Measurements from ENCODE around the gene SIGLEC6.

The SIGLEC6 gene

DNA sequence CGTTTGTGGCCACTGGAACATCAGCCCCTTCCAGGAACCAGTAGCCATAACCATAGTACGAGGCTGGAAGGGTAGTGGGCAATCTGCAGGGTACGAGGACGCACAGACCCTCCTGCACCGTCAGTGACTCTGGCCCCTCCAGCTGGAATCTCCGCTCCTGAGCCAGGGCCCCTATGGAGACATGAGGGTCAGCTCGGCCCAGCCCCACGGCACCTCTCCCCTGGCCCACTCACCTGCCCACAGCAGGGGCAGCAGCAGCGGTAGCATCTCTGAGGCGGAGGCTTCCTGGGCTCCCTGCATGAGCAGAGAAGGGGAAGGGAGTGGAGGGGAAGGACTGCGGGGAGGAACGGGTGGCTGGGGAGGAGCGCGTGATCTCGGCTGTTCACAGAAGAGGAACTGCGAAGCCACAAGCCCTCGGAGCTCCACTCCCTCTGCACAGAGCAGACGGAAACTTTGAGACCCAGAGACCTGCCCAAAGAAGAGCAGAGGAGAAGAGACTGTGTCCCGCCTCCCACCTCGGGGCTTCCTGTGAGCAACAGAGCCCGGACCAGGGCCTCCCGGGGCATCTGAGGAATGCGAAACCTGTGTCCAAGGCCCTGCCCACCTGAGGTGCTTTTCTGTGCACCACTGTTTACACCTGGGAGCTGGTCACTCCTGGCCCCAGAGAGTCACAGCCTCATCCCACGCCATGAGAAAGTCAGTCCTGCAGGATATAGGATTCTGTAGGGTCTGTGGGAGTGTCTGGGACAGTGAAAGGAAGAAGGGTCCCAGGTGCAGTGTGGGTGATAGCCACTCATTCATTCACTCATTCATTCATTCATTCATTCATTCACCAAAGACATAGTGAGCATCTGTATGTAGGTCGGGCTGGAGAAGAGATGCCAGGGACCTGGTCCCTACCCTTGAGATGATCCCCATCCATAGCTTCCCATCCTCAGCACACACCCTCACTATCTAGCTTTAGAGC lies at the start of gene SIGLEC6:
Gene SIGLEC6 (minus strand): TSS at position 322 of the 967 bp plus-strand sequence. CDS start 22 bp downstream, at position 300.
- DNase-seq (ENCODE audit: low spot score), result no peak

DNA sequence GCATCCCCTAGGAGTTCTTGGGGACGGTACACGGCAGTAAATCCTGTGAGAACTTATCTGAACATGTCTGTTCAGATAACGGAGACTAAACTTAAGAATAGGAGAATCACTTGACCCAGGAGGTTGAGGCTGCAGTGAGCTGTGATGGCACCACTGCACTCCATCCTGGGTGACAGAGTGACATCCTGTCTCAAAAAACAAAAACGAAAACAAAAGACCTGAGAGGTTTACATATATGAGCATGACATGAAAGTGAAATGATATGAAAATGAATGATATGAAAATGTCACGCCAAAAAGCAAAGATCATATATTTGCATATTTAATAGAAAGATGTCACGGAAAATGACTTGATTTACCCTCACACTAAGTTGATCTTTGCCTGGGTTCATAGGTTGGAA lies 45.4 kb upstream of the SIGLEC6 start:
- no peak for DNase-seq (ENCODE audit: low spot score)

DNA sequence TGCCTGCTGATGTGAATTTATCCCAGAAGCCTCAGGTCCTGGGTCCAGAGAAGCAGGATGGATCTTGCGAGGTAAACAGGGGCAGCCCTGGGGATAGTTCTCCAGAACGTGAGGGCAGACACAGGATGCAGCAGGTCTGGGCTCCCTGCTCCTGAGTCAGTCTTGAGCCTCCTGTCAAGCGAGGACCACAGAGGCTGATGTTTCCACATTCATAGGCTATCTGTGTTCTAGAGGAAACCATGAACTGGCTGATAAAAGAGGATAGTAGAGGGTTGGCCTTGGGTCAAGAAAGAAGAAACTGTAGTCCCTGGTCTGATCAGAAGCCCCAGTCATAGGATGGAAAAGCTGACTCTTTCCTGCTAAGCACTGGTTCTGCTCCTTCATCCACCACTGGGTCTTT lies 41.9 kb upstream of the SIGLEC6 start:
- DNase-seq (ENCODE audit: low spot score), result no peak

DNA sequence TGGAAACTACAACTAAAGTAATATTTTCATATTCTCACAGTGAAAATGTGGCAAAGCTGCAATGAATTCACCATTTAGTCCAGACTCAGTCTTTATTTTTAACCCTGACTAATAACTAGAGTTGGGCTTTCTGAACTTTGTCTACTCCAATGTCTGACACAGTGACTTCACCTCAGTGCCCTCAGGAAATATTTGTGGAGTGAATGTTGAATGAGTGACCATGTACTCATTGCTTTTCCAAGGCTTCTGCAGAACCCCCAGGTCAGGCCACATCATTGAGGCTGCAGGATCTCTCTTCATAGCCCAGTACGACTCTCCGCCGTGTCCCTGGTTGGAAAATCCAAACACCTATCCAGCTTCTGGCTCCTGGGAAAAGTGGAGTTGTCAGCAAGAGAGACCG lies 41.4 kb upstream of the SIGLEC6 start:
- DNase-seq (ENCODE audit: low spot score), result no peak

DNA sequence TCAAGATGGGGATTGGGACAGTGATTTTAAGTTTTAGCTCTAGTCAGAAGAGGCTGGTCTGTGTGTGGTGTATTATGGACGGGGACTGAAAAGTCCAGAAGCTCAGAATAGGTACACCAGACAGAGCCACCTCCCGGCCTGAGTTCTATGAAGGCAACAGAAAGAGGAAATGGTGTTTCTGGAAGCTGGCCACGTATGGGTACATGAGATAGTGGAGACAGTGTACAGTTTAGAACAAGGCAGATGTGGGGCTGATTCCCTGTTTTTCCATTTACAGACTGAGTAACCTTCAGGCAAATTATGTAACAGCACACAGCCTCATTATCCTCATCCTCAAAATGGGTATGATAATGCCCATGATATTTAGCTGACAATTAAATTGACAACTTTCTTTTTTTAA lies 40.9 kb upstream of the SIGLEC6 start:
- DNase-seq (ENCODE audit: low spot score), result no peak

DNA sequence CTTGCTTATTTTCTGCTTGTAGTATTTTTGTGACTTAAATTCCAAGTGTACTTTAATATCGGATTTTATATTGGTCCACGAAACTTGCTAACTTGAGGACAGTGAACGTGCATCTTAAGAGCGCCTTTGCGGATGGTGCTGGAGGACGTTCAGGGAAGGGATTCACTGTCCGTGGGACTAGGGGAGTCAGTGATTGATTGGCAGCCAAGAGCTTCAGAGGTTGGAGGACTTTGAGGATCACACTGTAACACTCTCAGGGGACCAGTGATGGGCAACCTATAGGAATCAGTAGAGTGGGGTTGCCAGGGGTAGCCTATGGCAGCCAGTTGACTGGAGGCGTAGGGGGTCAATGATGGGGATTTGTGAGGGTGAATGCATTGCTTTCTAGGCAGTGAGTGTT lies 40.1 kb upstream of the SIGLEC6 start:
- no peak for DNase-seq (ENCODE audit: low spot score)

DNA sequence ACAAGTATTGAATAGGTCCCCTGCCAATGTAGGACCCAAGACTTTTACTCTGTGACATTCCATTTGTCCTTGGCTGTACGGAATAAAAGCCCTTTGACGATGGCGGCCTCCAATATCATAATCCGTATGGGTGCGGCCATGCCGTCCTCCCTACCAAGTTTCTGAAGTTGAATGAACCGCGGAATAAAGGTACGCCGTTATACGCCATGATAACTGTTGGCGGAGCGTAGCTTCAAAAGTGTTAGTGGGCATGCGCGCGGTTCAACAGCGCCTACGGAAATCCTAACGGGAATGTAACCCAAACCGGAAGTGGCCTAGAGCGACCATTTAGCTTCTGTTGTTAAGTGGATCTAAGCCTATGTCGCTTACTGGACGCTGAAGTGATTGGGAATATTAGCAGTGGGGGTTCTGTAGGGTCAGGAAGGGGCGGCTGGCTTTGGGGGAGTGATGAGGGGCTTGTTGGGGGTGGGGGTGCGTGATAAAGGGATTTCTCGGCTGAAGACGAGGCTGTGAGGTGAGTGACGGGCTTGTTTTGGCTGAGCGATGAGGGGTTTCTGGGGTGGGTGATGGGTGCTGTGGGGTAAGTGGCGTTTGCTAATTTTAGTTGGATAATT lies 39.6 kb upstream of the SIGLEC6 start, which contains the start of gene ZNF175:
Gene ZNF175 (plus strand): TSS at position 322 of the 614 bp plus-strand sequence. CDS start 2,047 bp downstream, outside the sequence.
- DNase-seq (ENCODE audit: low spot score), result peak; percentile 83

DNA sequence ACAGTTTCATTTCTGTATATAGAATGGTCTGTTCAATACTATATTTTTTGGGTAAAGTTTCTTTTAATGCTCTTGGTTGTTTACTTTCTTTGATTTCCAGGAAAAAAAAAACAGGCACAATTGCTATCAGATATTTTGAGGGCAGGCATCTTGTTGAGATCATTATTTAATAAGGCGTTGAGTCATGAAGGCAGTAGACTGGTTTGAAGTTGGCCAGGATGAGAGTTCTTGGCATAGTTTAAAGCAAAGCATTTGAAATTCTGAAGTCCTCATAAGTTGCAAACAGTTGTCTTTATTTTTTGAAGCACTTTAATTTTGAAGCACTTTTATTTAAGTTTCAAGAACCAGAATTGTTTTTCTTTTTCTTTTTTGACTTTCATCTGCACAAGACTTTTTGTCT lies 37.0 kb upstream of the SIGLEC6 start:
- DNase-seq (ENCODE audit: low spot score), result no peak

DNA sequence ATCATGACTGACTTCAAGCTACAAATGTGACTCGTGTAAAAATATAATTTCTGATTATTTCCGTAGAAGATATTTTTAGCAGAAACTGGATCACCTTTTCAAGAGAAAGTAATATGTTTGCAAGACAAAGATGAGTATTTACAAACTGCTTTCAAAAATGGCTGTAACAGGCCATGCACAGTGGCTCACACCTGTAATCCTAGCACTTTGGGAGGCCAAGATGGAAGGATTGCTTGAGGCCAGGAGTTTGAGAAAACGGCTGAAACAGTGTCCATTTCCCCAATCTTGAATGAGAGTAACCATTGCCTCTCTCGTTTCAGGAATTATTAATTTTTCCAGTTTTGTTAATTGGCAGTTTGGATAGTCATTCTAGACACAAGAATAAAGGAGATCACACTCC lies 36.1 kb upstream of the SIGLEC6 start:
- no peak for DNase-seq (ENCODE audit: low spot score)

DNA sequence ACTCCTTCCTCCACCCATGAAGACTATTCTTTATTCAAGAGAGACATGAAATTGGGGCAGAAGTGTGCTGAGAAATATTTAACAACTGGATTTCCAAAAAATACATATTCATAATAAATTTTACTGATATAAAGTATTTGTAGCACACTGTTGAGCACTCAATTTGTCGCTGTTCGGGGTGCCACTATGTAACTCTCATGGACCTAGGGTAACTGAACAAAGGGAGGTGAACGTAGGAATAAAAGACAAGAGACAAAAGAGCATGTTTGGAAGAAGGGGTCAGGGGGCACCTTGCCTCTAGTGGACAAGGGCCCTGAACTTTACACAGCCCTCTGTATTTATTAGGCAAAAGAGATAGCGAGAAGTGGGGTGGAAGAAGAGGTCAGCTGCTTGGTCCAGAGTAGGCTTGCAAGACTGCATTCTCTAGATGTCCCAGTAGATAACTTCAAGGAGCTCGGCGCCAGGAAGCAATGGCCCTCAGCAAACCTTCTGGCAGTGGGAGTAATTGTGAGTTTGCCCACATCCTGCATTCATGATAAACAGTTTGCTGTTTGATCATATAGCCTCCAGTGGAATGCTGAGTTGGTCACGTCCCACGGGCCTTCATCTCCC lies 35.1 kb upstream of the SIGLEC6 start:
- DNase-seq (ENCODE audit: low spot score), result no peak

DNA sequence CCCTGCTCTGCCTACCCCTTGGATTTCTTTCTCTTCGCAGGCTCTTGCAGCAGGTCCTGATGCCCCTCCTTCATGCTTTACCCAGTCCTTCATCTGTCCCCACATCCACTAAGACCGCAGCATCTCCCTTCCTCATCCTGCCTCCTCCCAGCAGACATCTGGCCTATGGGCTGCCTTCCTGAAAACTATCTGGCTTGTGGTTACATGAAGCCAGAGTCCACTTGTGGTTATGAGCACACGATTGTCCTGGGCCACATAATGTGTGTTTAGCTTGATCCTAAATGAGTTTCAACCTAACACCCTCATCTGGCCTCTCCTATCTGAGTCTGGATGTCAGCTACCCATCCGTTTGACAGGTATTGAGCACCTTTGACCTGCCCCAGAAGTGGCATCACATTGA lies 34.1 kb upstream of the SIGLEC6 start:
- DNase-seq (ENCODE audit: low spot score), result no peak

DNA sequence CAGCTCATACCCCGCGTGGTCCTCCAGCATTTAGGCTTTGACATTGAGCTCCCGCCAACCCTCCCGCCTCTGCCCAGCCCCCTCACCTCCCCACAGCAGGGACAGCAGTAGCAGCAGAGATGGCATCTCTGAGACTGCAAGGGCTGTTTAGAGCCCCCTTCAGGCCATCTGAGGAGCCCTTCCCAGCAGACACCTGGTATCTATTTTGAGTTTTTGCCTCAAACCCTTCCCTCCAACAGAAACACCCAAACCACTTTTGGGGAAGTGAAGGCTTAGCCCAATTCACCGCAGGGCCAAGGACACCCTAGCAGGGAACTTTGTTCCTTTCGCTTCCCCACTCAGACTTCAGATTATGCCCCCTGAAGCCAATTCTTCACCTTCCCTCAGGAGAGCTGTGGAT lies 33.3 kb upstream of the SIGLEC6 start:
- DNase-seq (ENCODE audit: low spot score), result peak; percentile 6

DNA sequence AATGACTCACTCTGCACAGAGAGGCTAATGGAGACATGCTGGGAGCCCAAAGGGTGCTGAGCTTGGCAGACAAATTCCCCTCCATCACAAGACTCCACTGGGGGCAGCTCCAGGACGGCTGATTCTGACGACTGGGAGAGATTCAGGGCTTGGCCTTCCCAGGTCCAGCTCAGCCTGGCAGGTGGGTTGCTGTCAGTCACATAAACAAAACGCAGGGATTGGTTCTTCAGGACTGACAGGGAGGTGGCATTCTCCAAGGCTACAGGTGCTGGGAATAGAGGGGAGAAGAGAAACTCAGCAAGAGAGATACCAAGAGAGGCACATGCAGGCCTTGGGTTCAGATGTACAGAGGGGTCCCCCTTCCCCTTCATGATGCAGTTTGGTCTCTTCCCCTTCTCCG lies 28.9 kb upstream of the SIGLEC6 start:
- no peak for DNase-seq (ENCODE audit: low spot score)

DNA sequence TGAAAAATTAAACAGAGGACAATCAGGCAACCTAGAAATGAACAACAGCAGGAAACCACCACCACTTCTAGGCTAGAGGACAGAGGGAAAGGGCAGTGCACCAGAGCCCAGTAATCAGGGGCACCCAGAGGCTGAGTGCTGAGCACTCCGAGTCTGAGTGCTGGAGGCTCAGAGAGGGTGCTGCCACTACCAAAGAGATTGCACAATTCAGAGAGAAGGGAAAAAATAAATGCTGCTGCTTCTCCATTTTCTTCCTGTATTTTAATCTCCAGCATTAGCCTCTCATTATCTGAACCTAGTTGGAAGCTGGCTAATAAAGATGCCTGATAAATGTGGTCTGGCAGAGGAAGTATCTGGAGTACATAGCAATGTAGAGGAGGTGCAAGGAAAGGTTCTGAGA lies 27.8 kb upstream of the SIGLEC6 start:
- DNase-seq (ENCODE audit: low spot score), result no peak

DNA sequence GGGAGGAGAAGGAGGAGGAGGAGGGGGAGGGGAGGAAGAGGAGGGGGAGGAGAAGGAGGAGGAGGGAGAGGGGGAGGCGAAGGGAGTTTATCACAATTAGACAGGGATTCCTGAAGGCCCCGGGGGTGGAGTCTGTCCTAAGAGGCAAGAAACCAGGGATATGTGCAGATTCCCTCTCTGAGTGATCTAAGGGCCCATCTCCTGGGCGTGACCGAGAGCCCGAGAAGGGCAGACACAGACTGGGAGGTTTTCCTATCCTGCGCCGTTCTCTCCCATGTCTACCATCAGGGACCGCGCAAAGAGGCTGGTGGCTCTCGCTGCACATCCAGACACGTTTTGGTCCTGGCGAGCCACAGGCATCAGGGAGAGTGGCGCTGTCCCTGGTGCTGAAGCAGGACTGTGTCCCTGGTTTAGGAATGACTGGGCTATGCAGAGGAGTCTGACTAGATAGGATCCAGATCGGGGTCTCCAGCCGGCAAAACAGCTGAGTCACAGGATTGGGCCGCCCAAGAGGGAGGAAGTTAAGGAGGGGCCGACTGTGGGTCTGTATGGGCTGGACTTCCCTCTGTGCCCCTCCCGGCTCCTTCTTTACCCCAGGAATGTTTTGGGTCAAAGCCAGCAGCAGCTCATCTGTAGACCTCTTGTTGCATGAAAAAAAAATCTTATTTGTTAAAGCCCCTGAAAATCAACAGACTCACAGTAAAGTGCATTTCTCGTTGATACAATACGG lies 21.7 kb upstream of the SIGLEC6 start:
- DNase-seq (ENCODE audit: low spot score), result peak; percentile 8

DNA sequence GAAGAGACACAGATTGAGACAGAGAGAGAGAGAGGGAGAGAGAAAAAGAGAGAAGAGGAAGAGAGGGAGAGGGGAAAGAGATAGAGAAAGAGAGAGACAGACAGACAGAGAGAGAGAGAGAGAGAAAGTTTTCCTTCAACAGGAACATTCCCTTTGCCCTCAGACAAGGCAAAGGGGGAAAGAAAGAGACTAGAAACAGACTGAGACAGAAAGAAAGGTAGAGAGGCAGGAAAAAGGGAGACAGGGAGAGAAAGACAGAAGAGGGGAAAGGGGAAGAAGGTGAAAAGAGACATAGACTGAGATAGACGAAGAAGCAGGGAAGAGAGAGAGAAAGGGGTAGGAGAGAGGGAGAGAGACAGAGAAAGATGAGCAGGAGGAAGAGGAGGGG lies 21.1 kb upstream of the SIGLEC6 start:
- no peak for DNase-seq (ENCODE audit: low spot score)

DNA sequence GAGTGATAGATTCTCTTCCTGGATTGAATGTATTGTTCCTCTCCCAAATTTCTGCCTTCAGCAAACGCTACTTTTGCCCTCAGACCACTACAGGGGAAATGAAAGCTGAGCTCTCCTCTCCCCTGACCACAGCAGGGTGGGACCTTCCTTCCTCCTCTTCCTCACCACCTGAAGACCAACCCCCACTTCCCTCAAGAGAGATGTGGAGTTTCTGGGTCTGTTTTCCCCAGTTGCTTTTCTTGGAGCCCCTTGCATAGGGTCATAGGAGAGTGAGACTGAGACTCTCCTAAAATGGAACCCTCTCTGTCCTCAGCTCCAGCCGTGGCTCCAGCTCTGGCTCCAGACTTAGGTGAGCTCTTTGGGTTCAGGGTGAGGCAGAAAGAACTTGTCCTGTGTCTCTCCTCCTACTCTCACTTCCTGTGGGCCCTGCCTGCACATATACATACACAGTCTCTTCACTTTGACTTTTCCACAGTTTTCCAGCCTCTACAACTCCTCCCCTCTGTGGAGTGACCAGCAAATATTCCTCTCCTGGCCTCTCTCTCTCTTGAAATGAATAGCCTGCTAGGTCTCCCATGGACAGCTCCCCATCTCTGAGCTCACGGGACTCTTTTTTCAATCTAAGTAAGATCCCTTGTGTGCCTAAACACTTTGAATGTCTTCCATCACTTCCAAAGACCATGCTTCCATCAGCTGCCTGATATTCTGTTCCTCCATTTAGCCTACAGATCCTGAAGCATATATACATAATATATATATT lies 20.4 kb upstream of the SIGLEC6 start:
- no peak for DNase-seq (ENCODE audit: low spot score)

DNA sequence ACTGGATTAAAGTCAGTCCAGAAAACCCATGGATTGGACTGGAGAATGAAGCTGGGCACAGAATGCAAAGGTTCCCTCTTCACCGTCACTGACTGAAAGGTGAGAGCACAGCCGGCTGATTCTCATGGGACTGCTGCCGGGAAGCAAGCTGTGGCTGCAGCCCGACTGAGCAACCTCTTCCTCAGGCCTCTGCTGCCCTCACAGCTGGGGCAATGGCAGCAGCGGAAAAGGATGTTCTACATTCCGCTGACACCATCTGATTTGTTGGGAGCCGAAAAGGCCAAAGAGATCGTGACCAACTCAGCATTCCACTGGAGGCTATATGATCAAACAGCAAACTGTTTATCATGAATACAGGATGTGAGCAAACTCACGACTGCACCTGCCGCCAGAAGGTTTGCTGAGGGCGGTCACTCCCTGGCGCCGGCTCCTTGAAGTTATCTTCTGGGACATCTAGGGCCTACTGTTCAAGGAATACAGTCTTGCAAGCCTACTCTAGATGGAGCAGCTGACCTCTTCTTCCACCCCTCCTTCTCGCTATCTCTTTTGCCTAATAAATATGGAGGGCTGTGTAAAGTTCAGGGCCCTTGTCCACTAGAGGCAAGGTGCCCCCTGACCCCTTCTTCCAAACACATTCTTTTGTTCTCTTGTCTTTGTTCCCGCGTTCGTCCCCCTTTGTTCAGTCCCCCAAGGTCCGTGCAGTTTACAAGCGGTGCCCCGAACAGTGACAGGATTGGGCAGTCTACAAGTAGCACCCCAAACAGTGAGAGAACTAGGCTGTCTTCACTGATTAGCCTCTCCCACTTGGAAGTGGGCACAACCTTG lies 19.6 kb upstream of the SIGLEC6 start:
- no peak for DNase-seq (ENCODE audit: low spot score)

DNA sequence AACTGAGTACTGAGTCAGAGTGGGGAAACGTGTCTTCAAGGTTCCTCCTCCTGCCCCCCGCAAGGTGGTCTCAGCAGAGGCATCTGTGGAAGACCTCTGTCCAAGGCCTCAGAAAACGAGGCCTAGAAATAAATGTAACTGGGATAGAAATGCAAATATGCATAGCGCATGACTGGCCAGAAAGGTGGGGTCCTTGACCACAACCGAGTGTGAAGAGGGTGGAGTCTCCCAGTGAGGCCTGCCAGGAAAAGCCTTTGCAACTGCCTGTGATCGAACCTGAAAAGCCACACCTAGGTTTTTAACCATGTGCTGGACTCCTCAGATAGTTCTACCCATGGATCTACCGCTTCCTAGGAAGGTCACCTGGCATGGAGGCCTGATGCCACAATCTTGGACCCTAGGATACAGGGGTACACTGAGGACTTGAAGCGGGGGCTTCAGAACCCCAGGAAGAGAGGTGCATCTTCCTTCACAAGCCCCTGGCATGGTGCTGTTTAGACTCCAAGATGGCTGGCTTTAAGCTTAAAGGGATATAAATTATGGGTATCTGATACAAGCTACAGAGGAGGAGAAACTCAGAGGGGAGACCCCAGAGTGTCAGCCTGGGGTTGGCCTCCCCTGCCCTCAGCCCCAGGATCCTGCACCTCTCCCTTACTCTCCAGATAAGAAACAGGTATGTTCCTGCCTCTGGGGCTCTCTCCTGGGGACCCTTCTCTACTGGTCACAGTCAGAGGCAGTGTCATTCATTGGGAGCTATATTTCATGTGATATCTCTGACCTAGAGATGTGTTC lies 18.3 kb upstream of the SIGLEC6 start:
- no peak for DNase-seq (ENCODE audit: low spot score)

DNA sequence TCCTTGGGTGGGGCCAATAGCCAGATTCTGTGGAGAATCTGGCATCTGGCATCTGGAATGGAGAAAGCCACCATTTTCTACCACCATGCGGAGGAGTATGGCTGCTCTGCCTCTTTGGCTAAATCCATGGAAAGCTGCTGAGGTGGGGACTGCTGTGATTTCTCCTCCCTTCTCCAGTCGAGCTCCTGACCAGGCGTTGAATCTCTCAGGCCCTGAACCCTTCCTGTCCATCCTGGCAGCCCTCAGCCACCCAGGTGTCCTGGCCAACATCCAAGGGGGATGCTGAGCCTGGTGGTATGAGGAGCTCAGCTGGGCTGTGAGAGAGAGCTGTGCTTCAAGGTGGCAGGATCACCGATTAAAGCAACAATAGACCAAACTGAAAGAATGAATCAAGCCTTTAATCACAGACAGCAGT lies 17.4 kb upstream of the SIGLEC6 start:
- DNase-seq (ENCODE audit: low spot score), result no peak
